GM21737 (cell line): Measurements from ENCODE around the gene ZNF841.
"Not testable (repeated sequence)": the region's sequence is repeated elsewhere in the genome, so short reads cannot be mapped to it uniquely, and the experiment has no call there.

Source experiments
- ATAC-seq: cut with Tn5 transposase; IDR thresholded peaks from one replicate; pipeline ENCODE4 v1.9.1; 2021; ENCODE audit warnings: mild to moderate bottlenecking, moderate library complexity; ENCODE audit not compliant: unreplicated experiment

The ZNF841 gene

DNA sequence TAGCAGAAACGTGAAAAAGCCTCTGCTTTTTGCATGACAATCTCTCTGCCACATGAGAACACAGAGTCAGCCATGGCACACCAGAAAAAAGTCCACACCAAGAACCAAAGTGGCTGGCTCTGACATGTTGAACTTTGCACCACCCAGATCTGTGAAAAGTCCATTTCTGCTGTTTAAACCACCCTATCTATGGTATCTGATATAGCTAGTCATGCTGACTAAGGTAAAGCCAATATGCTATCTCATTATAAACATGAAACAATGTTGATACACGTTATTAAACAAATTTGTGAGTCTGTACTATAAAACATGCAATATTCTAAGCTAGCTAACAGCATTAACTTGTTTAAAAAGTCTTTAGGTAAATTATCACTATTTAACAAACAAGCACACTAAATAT, 25.9 kb downstream of the ZNF841 start:
- no peak for ATAC-seq

DNA sequence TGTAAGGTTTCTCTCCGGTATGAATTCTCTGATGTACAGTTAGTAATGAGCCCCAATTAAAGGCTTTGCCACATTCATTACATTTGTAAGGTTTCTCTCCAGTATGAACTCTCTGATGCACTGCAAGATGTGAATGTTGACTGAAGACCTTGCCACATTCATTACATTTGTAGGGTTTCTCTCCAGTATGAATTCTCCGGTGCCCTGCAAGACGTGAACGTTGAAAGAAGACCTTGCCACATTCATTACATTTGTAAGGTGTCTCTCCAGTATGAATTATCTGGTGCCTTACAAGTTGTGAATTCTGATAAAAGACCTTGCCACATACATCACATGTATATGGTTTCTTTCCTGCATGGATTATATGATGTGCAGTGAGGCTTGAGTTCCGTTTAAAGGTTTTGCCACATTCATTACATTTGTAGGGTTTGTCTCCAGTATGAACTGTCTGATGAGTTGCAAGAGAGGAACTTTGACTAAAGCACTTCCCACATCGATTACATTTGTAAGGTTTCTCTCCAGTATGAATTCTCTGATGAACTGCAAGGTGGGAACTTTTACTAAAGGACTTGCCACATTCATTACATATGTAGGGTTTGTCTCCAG, 29.2 kb downstream of the ZNF841 start:
- no peak for ATAC-seq

DNA sequence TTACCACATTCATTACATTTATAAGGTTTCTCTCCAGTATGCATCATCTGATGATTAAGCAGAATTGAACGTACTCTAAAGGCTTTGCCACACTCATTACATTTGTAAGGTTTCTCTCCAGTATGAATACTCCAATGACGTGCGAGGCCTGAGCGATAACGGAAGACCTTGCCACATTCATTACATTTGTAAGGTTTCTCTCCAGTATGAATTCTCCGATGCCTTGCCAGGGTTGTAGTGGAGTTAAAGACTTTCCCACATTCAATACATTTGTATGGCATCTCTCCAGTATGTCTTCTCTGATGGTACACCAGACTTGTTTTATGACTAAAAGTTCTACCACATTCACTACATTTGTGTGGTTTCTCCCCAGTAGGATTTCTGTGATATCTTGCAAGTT, 30.2 kb downstream of the ZNF841 start:
- no peak for ATAC-seq

DNA sequence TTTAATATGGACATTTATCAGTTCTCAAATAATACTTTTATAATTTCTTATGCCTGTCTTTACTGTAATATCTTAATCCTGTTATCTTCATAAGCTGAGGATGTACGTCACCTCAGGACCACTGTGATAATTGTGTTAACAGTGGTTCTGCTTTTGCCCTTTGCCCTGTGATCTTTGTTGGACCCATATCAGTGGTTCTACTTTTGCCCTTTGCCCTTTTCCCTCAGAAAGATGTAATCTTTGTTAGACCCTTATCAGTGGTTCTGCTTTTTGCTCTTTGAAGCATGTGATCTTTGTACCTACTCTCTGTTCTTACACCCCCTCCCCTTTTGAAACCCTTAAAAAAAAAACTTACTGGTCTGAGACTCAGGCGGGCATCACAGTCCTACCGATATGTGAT, 39.1 kb downstream of the ZNF841 start:
- ATAC-seq = not testable (repeated sequence)

DNA sequence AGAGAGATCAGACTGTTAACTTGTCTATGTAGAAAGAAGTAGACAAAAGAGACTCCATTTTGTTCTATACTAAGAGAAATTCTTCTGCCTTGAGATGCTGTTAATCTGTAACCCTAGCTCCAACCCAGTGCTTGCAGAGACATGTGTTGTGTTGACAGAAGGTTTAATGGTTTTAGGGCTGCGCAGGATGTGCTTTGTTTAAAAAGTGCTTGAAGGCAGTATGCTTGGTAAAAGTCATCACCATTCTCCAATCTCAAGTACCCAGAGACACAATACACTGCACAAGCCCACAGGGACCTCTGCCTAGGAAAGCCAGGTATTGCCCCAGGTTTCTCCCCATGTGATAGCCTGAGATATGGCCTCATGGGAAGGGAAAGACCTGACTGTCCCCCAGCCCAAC, 43.8 kb downstream of the ZNF841 start:
- not testable (repeated sequence) for ATAC-seq

DNA sequence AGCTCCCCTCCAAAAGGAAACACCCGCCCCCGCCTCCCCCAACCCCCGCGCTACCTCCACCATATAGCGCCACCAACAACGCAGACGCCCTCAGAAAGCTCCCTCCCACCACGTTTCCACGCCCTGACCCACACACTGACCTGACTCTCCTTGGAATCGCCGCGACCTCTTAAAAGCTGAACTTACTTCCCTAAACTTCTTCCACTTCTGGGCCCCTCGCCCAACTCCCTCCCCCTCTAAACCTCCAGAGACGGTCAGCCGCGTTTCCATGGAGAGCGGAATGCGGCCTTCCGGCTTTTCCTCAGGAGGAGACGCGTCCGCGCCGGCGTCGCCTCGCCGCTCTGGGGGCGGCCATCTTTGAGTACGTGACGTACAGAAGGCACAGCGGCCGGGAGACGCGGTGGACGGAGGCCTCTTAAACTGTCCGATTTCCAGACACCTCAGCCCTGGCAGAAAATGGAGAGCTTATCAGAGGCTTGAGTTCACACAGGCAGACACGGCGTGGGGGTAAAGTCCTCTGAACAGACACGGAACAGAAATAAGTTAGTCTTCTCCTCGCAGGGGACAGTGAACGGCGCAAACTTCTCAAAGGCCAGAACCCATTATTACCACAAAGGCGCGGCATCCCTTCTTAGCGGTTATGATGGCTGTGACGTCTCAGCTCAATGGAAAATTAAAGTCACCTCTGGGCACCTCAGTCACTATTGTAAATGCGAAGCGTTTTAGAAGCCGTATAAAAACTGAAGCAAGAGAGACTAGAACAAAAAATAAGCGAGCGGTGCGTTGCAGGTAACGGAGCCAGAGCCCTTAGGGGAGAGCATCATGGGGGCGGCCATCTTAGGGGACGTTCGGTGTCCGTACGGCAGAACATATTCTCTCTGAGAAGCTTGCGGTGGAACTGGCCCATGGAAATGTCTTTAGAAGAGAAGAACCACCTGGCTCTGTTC, 46.7 kb downstream of the ZNF841 start, which contains the start of gene ZNF432:
Gene ZNF432 (minus strand): TSS at position 284 of the 947 bp plus-strand sequence. CDS start 1,970 bp downstream, outside the sequence.
- peak; percentile 83 for ATAC-seq

DNA sequence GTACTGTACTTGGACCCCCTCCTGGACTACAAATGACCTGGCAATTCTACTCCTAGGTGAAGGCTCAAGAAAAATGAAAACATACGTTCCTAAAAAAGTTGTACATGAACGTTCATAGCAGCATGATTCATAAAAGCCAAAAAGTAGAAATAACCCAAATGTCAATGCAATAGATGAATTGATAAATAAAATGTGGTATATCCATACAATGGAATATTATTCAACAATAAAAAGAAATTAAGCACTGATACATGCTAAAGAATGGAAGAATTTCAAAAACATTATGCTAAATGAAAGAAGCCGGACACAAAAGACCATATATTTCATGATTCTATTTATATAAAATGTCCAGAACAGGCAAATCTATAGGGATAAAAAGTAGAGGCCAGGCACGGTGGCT, 56.4 kb downstream of the ZNF841 start:
- no peak for ATAC-seq

DNA sequence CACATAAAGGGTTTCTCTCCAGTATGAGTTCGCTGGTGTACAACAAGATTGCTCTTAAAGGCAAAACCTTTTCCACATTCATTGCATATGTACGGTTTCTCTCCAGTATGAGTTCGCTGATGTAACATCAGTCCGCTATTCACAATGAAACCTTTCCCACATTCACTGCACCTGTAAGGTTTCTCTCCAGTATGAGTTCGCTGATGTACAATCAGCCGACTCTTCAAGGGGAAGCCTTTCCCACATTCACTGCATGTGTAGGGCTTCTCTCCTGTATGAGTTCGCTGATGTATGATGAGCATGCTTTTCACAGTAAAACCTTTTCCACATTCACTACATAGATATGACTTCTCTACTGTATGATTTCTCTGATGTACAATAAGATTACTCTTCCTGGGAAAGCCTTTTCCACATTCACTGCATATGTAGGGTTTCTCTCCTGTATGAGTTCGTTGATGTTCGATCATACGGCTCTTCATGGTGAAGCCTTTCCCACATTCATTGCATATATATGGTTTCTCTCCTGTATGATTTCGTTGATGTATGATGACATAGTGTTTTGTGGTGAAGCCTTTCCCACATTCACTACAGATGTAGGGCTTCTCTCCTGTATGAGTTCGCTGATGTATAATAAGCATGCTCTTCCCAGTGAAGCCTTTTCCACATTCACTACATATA, 61.4 kb downstream of the ZNF841 start:
- no peak for ATAC-seq

DNA sequence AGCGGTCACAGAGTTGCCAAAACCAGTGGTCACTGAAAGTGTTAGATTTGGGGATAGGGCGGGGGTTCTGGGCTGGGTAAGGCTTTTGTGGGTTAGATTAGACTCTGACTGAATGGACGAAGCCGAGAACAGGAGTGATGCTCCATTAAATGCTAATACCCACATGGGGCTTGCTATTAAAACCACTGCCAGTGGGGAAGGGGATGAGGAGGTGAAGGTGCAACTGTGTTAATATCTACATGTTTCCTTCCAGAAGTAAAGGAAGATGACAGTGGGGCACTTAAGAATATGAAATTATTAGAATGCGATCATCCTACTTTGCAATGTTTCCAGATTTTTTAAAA, 66.8 kb downstream of the ZNF841 start:
- ATAC-seq = peak; percentile 19

DNA sequence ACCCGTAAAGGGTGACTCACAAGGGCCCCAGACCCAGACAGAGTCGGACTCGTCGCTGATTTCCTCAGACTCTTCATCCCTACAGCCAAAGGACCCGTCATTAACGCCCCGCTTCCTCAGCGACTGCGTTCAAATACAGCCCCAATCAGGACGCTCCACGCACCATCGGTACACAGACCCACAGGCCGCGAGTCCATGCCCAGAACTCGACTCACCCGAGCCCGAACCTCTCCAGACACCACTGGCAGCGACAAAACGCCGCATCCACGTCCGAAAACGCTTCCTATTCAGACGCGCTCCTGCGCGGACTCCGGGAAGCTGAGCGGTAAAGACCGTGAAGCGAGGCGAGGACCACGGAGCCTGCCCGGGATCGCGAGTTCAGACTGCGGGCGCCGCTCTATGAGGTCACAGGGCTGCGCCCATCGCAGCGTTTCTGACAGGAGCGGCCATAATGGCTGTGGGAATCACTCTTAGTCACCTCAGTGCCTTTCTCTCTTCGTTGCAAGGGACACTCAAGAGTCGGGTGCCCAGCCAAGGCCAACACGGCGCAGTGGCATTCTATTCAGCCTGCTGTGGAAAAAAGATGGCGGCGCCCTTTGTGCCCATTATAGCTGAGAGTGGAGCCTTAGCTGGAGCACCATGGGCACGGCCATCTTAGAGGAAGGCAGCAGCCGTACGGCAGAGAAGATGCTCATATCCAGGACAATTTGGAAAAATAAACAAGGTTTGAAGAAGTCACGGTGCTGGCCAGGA, 67.4 kb downstream of the ZNF841 start, which contains the start of gene ZNF614:
Gene ZNF614 (minus strand): TSS at position 353 of the 753 bp plus-strand sequence. CDS start 2,634 bp downstream, outside the sequence.
- peak; percentile 87 for ATAC-seq

DNA sequence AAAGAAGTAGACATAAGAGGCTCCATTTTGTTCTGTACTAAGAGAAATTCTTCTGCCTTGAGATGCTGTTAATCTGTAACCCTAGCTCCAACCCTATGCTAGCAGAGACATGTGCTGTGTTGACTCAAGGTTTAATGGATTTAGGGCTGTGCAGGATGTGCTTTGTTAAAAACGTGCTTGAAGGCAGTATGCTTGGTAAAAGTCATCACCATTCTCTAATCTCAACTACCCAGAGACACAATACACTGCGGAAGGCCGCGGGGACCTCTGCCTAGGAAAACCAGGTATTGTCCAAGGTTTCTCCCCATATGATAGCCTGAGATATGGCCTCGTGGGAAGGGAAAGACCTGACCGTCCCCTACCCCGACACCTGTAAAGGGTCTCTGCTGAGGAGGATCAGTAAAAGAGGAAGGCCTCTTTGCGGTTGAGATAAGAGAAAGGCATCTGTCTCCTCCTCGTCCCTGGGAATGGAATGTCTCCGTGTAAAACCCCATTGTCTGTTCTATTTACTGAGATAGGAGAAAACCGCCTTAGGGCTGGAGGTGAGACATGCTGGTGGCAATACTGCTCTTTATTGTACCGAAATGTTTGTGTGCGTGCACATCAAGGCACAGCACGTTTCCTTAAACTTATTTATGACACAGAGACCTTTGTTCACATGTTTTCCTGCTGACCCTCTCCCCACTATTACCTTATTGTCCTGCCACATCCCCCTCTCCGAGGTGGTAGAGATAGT, 69.1 kb downstream of the ZNF841 start:
- not testable (repeated sequence) for ATAC-seq

DNA sequence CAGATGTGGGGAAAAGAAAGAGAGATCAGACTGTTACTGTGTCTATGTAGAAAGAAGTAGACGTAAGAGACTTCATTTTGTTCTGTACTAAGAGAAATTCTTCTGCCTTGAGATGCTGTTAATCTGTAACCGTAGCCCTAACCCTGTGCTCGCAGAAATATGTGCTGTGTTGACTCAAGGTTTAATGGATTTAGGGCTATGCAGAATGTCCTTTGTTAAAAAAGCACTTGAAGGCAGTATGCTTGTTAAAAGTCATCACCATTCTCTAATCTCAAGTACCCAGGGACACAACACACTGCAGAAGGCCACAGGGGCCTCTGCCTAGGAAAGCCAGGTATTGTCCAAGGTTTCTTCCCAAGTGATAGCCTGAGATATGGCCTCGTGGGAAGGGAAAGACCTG, 71.1 kb downstream of the ZNF841 start:
- ATAC-seq = not testable (repeated sequence)

DNA sequence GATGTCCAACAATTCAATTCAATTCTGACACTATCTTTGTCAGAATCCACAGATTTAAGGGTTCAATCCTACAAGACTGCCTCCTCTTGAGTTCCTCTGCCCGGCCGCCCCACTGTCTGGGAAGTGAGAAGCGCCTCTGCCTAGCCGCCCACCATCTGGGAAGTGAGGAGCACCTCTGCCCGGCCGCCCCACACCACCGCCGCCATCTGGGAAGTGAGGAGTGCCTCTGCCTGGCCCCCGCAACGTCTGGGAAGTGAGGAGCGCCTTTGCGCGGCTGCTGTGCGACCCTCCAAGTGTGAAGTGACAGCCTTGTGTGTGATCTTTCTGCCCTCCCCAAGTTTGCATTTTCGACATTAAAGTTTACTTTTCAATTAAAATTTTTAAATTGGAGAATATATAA, 73.4 kb downstream of the ZNF841 start:
- no peak for ATAC-seq

DNA sequence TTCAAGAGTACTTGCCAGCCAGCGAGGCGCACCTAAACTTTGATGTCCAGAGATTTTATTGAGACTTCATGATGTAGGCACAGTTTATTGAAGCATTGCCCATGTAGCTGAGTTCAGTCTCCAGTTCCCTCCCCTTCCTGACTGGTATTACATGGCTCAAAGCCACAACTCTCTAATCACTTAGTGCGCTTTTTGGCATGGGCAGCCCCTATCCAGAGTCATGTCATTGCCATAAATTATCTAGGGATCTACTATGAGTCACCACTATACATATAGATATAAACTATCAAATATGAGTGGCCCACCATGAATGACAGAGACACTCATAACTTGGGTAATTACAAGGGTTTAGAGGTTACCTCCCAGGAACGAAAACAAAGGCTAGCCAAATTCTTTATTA, 75.1 kb downstream of the ZNF841 start:
- ATAC-seq = no peak
